HG03575 (cell line): ENCODE results near the gene TFCP2L1.
"Not testable (repeated sequence)": the region's sequence is repeated elsewhere in the genome, so short reads cannot be mapped to it uniquely, and the experiment has no call there.

Experiments used
- ATAC-seq: cut with Tn5 transposase; IDR thresholded peaks from one replicate; pipeline ENCODE4 v1.9.1; 2021; ENCODE audit not compliant: unreplicated experiment, insufficient number of reproducible peaks, low FRiP score; ENCODE audit errors: extremely low read depth

The TFCP2L1 gene

GRCh38 chr2:121234144-121234543, 50.9 kb downstream of the TFCP2L1 start:
- ATAC-seq = no peak

GRCh38 chr2:121233486-121234110, 51.4 kb downstream of the TFCP2L1 start:
- no peak for ATAC-seq

DNA sequence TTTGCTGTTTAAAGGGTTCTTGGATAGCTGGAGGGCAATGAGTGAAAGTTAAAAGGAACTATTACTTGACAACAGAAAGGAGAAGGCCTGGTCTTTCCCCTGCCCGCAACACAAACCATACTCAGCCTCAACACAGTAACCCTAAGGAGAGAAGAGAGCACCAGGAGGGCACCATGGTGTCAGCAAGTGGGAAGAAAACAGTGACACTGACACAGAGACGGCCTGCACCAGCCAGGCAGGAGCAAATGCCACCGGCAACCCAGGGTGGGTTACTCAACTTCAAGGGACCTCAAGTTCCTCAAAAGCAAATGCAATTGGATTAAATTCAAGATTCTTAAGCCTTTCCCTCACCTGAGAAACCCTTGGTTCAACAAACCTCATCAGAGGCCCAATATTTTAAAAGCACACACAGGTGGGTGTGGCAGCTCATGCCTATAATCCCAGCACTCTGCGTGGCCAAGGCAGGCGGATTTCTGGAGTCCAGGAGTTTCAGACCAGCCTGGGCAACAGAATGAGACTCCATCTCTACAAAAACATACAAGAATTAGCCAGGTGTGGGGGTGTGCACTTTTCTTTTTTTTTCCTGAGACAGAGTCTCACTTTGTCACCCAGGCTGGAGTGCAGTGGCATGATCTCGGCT, 52.3 kb downstream of the TFCP2L1 start:
- no peak for ATAC-seq

DNA sequence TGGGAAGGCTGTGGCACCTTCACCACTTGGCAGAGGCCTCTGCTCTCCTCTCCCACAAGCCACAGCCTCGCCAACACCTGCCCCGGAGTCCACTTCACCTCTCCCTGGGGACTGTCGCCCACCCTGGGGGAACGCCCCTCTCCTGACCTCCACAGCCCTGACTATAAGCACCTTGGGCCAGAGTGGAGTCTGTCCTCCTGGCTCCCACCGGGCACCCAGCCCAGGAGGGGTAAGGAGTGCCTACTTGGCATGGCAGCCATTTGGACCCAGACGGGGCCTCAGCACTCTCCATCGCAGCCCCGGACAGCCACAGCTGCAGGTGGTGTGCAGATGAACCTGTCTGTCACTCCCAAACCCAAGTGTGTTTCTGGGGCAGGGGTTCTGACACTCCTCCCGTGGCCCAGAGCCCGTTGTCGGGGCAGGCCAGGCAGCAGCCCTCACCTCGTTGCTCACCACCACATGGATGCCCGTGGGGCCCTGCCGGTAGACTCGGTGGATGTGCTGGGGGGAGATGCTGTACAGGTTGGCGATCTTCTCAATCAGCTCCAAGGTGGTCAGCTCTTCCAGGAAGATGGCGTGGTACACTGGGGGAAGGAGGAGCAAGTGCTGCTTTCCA, 53.5 kb downstream of the TFCP2L1 start:
- ATAC-seq = no peak

- no peak for ATAC-seq
Observed at GRCh38 chr2:121228521-121228920, 56.5 kb downstream of the TFCP2L1 start.

GRCh38 chr2:121227381-121228144, 57.4 kb downstream of the TFCP2L1 start:
- not testable (repeated sequence) for ATAC-seq

DNA sequence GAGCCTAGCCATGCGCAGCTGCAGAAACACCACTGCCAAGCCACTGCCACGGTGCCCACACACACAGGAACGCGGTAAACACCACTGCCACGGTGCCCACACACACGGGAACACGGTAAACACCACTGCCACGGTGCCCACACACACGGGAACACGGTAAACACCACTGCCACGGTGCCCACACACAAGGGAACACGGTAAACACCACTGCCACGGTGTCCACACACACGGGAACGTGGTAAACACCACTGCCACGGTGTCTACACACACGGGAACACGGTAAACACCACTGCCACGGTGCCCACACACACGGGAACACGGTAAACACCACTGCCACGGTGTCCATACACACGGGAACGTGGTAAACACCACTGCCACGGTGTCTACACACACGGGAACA, 59.3 kb downstream of the TFCP2L1 start:
- not testable (repeated sequence) for ATAC-seq

- ATAC-seq = no peak
Observed at GRCh38 chr2:121220995-121221394, 64.0 kb downstream of the TFCP2L1 start.

GRCh38 chr2:121219866-121220265, 65.1 kb downstream of the TFCP2L1 start:
- no peak for ATAC-seq

DNA sequence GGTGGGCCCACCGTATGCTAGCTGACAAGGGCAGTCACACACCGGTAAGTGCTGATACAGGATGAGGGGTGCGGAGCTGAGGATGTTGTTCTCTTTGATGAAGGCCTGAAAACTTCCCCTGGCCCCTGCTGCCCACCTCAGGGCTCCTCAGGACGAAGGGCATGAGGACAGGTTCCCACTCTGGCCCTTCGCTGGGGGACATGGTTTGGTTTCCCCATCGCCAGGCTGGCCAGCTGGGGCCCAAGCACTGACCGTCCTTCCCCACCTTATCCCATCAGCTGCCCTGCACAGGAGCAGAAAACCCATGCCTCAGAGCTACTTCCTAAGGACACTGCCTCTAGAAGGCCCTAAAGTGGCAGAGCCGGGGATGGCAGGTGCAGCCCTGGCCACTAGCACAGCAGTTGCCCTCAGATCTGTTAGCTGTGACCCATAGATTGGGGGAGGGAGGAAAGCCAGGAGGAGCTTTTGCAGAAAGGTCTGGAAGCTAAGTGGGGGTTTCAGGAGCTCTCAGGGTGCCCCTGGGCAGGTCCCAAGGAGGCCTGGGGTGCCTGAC, 66.5 kb downstream of the TFCP2L1 start:
- ATAC-seq = no peak

DNA sequence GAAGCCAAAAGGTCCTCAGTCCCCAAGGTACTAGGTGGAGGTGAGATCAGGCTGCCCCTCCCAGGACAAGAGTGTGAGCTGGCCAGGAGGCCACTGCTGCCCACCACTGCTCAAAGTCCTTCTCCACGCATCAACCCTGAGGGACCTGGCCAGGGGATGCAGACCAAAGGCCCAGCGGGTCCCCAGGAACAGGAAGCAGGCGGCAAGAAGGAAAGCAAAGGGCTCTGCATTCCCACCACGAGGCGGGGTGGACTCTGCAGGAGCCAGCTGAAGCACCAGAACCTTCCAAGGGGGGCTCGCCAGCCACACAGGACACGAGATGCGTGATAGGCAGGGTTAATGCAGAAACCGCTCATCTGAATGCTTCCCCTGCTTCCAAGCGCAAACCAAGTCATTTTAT, 67.4 kb downstream of the TFCP2L1 start:
- no peak for ATAC-seq

- ATAC-seq = no peak
Observed at GRCh38 chr2:121214296-121214695, 70.7 kb downstream of the TFCP2L1 start.

- no peak for ATAC-seq
Observed at GRCh38 chr2:121213386-121213785, 71.6 kb downstream of the TFCP2L1 start.

- ATAC-seq = no peak
Observed at GRCh38 chr2:121212661-121213325, 72.2 kb downstream of the TFCP2L1 start.

DNA sequence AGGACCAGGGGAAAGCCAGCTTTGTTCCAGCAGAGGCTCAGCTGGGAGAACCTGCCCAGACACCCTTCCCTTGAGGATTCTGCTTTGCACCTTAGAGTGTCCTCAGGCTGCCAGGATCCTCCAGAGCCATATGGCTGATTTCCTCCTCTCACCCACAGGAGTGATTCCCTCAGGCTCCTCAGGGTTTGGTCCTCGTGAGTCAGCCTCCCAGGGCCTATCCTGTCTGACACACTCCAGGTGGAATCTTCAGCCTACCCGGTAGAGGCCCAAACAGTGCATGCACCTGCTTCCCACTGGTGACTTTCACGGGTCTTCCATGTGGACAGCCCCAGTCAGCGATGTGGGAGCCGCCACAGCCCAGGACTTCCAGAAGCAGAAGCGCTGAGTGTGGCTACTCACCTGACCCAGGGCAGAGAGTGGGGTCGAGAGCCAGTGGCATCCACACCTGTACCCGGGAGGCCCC, 73.3 kb downstream of the TFCP2L1 start:
- no peak for ATAC-seq

DNA sequence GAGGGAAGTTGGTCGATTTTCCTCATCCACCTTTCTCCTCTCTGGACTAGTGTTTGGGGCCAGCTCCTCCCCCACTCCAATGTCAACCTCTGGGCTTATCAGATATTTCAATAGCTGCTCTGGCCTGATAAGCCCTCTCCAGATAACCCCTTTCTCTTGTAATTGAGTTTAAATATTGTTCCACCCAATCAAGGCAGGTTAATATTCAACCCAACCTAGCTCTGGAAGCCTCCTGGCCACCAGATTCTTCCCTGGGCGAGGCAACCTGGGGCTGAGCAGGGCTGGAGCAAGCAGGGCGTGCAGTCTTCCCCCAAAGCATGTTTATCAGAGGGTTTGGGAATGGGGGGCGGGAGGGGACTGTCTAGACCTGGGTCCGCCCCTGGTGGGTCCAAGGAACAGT, 73.8 kb downstream of the TFCP2L1 start:
- ATAC-seq = no peak

GRCh38 chr2:121210691-121211090, 74.3 kb downstream of the TFCP2L1 start:
- no peak for ATAC-seq

GRCh38 chr2:121209014-121209610, 75.9 kb downstream of the TFCP2L1 start:
- no peak for ATAC-seq

GRCh38 chr2:121207494-121207893, 77.5 kb downstream of the TFCP2L1 start:
- ATAC-seq = no peak
